ENCODE measurements around the gene TRMT44.

TRMT44 gene

GRCh38 chr4:8465615-8466611 lies 25.3 kb downstream of the TRMT44 start:
- H3K4me3 ChIP-seq (ENCODE audit: low read length), result no peak overlapping the region
- TF ChIP-seq CTCF (conservative IDR thresholded peaks at IDR 0.05; ENCODE audit: low read depth, low read length), result no peak
- no peak for DNase-seq (ENCODE audit: low read depth)

- no peak overlapping the region for H3K4me3 ChIP-seq (ENCODE audit: low read length)
- no peak for TF ChIP-seq CTCF (conservative IDR thresholded peaks at IDR 0.05; ENCODE audit: low read depth, low read length)
Observed at GRCh38 chr4:8467016-8467415, 26.4 kb downstream of the TRMT44 start.

GRCh38 chr4:8468746-8469535 lies 28.4 kb downstream of the TRMT44 start:
- no peak overlapping the region for H3K4me3 ChIP-seq (ENCODE audit: low read length)
- DNase-seq (ENCODE audit: low read depth), result no peak
- TF ChIP-seq CTCF (conservative IDR thresholded peaks at IDR 0.05; ENCODE audit: low read depth, low read length), result peak; percentile 99

More at GRCh38 chr4:8467016-8467415, 26.4 kb downstream of the TRMT44 start:
- no peak for DNase-seq (ENCODE audit: low read depth)

- no peak overlapping the region for H3K4me3 ChIP-seq (ENCODE audit: low read length)
- DNase-seq (ENCODE audit: low read depth), result no peak
- no peak for TF ChIP-seq CTCF (conservative IDR thresholded peaks at IDR 0.05; ENCODE audit: low read depth, low read length)
Observed at GRCh38 chr4:8469550-8469949, 29.0 kb downstream of the TRMT44 start.

- TF ChIP-seq CTCF (conservative IDR thresholded peaks at IDR 0.05; ENCODE audit: low read depth, low read length), result no peak
- no peak overlapping the region for H3K4me3 ChIP-seq (ENCODE audit: low read length)
- DNase-seq (ENCODE audit: low read depth), result no peak
Observed at GRCh38 chr4:8470451-8471024, 30.0 kb downstream of the TRMT44 start.

GRCh38 chr4:8471211-8471875 lies 30.8 kb downstream of the TRMT44 start:
- no peak for DNase-seq (ENCODE audit: low read depth)
- TF ChIP-seq CTCF (conservative IDR thresholded peaks at IDR 0.05; ENCODE audit: low read depth, low read length), result no peak
- no peak overlapping the region for H3K4me3 ChIP-seq (ENCODE audit: low read length)
